ENCODE results near the gene RBPJL. TPM values are rescaled to one million over a fixed set of nuclear protein-coding genes. Genes with fewer than 3 reads are reported as not detected.

The RBPJL gene
- total and polyA plus RNA-seq, 2 of the 13 experiments (the other 11 are each of a cell fraction or from before 2014, with no cell fraction given), result not detected

- TF ChIP-seq, protein P1, sequence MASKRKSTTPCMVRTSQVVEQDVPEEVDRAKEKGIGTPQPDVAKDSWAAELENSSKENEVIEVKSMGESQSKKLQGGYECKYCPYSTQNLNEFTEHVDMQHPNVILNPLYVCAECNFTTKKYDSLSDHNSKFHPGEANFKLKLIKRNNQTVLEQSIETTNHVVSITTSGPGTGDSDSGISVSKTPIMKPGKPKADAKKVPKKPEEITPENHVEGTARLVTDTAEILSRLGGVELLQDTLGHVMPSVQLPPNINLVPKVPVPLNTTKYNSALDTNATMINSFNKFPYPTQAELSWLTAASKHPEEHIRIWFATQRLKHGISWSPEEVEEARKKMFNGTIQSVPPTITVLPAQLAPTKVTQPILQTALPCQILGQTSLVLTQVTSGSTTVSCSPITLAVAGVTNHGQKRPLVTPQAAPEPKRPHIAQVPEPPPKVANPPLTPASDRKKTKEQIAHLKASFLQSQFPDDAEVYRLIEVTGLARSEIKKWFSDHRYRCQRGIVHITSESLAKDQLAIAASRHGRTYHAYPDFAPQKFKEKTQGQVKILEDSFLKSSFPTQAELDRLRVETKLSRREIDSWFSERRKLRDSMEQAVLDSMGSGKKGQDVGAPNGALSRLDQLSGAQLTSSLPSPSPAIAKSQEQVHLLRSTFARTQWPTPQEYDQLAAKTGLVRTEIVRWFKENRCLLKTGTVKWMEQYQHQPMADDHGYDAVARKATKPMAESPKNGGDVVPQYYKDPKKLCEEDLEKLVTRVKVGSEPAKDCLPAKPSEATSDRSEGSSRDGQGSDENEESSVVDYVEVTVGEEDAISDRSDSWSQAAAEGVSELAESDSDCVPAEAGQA (IDR thresholded peaks at IDR 0.05; ENCODE audit: low read depth), result no peak
- TF ChIP-seq, protein P1 (CRISPR knock-in tag; IDR thresholded peaks at IDR 0.05; ENCODE audit: borderline replicate concordance), result no peak
- TF ChIP-seq FOXA1 (IDR thresholded peaks at IDR 0.05), result no peak
- TF ChIP-seq FOXA1 (CRISPR knock-in tag; IDR thresholded peaks at IDR 0.05), result no peak
- TF ChIP-seq REST (IDR thresholded peaks at IDR 0.05; ENCODE audit: borderline replicate concordance in 1 of 2, low read depth in 1 of 2, low read length in 2 of 2), result peak in 1 of 2 experiments; percentile 50; a peak in 2 of 4 replicates
- peak; percentile 13; the same call in 1 of the 2 replicates for TF ChIP-seq ZNF335 (CRISPR knock-in tag; IDR thresholded peaks at IDR 0.05)
- no peak for TF ChIP-seq KAT2B (IDR thresholded peaks at IDR 0.05; ENCODE audit: borderline replicate concordance, low read depth, low read length)
- TF ChIP-seq ZNF644 (CRISPR knock-in tag; IDR thresholded peaks at IDR 0.05; ENCODE audit: low read depth), result no peak
- TF ChIP-seq, protein P2, sequence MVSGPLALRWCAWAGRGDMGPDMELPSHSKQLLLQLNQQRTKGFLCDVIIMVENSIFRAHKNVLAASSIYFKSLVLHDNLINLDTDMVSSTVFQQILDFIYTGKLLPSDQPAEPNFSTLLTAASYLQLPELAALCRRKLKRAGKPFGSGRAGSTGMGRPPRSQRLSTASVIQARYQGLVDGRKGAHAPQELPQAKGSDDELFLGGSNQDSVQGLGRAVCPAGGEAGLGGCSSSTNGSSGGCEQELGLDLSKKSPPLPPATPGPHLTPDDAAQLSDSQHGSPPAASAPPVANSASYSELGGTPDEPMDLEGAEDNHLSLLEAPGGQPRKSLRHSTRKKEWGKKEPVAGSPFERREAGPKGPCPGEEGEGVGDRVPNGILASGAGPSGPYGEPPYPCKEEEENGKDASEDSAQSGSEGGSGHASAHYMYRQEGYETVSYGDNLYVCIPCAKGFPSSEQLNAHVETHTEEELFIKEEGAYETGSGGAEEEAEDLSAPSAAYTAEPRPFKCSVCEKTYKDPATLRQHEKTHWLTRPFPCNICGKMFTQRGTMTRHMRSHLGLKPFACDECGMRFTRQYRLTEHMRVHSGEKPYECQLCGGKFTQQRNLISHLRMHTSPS (CRISPR knock-in tag; IDR thresholded peaks at IDR 0.05; ENCODE audit: low read depth), result no peak
- TF ChIP-seq CHD4 (IDR thresholded peaks at IDR 0.05; ENCODE audit: borderline replicate concordance, low read length), result no peak
- TF ChIP-seq EEA1 (CRISPR knock-in tag; IDR thresholded peaks at IDR 0.05; ENCODE audit: borderline replicate concordance), result peak; percentile 87; the same call in 1 of the 2 replicates
- no peak for TF ChIP-seq ZNF652 (CRISPR knock-in tag; IDR thresholded peaks at IDR 0.05; ENCODE audit: borderline replicate concordance, low read depth)
- peak; percentile 67; the same call in 1 of the 2 replicates for TF ChIP-seq ZNF280B (CRISPR knock-in tag; IDR thresholded peaks at IDR 0.05; ENCODE audit: borderline replicate concordance)
- TF ChIP-seq, protein P3, sequence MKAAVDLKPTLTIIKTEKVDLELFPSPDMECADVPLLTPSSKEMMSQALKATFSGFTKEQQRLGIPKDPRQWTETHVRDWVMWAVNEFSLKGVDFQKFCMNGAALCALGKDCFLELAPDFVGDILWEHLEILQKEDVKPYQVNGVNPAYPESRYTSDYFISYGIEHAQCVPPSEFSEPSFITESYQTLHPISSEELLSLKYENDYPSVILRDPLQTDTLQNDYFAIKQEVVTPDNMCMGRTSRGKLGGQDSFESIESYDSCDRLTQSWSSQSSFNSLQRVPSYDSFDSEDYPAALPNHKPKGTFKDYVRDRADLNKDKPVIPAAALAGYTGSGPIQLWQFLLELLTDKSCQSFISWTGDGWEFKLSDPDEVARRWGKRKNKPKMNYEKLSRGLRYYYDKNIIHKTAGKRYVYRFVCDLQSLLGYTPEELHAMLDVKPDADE (CRISPR knock-in tag; IDR thresholded peaks at IDR 0.05), result peak; percentile 62; the same call in 1 of the 2 replicates
Measured at GRCh38 chr20:45347936-45348778, 41.5 kb downstream of the RBPJL start, which contains the start of gene SDC4 (continued).

Measured in HepG2 (cell line).